ENCODE results near the gene MEOX2. TPM values are rescaled to one million over a fixed set of nuclear protein-coding genes. Genes with fewer than 3 reads are reported as not detected.
A peak's percentile ranks its signal among the peaks of the same experiment; 100 is the strongest.

Gene MEOX2
- total RNA-seq, 6 experiments from 2014 or later, result 0.14 to 0.54 (median 0.33) TPM; not detected in 1

DNA sequence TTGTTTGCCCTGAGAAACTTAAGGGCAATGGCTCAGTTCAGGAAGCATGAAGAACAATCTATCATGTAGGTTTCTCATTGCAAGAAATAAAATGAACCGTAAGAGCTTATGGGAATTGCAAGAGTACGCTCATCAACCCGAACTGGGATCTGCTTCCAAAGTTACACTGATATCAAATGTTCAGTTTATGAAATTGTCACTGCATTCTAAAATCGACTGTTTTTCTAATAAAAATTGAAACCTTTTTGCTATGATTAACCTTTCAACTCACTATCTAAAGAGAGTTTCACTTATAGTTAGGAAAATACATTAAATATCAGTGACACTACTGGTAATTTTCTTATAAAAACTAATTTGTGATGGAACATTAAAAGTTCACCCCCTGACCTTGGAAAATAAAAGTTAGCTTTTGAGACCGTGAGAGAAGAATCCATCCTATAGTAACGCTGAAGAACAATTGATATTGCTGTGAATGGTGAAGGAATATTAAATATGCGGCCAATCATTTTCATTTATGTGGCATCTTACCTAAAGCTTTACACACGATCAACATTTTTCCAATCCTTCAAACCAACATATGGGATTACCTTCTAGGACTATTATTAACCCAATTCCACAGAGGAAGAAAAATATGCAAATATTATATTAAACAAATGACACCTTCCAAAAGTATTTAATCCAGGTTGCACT, 2.2 kb downstream of the MEOX2 start:
- H3K4me3 ChIP-seq, result peak overlapping the region in 2 of 3 donors; percentile 30 to 62
- no peak for ATAC-seq
- no peak for DNase-seq
- TF ChIP-seq, protein P1, sequence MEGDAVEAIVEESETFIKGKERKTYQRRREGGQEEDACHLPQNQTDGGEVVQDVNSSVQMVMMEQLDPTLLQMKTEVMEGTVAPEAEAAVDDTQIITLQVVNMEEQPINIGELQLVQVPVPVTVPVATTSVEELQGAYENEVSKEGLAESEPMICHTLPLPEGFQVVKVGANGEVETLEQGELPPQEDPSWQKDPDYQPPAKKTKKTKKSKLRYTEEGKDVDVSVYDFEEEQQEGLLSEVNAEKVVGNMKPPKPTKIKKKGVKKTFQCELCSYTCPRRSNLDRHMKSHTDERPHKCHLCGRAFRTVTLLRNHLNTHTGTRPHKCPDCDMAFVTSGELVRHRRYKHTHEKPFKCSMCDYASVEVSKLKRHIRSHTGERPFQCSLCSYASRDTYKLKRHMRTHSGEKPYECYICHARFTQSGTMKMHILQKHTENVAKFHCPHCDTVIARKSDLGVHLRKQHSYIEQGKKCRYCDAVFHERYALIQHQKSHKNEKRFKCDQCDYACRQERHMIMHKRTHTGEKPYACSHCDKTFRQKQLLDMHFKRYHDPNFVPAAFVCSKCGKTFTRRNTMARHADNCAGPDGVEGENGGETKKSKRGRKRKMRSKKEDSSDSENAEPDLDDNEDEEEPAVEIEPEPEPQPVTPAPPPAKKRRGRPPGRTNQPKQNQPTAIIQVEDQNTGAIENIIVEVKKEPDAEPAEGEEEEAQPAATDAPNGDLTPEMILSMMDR (IDR thresholded peaks at IDR 0.05), result no peak
- TF ChIP-seq POLR2A (IDR thresholded peaks at IDR 0.05), result no peak
- H3K27ac ChIP-seq, result peak overlapping the region in 2 of 3 donors; percentile 28 to 42
- 78% methylated on average over 8 of the region's 8 CpGs for WGBS (ENCODE audit: insufficient coverage, low coverage, low lambda C conversion rate, missing lambda C conversion rate)
- H3K4me1 ChIP-seq, result peaks cover 0 to 8% (median 2%) of the 10 kb centered on the region in 4 donors
- H3K9me3 ChIP-seq, result no peaks in the 10 kb centered on the region
- H3K36me3 ChIP-seq, result no peaks in the 10 kb centered on the region
- peaks cover 0 to 6% of the 10 kb centered on the region in 2 donors for H3K27me3 ChIP-seq
- intact Hi-C loops (cut with DNase I), result no loop called here

DNA sequence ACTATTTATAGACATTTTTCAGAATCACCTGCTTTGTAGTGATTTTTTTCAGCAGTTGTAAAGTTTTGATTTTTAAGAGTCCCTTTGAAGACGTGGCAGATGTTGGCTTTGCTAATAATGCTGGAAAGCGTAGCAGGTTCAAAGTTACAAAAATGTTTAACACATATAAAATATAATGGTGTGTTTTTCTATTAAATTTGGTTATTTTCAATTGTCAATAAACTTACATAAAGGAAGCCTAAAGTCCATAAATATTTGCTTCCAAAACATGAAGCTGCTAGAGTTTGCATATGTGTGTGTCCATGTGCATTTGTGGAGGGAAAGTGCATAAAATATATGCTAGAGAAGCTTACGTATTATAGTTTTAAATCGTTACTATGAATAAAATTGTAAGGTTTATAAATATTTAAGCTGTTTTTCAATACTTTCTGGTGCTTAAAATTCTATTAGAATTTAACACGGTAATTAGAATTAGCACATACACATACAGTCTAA, 3.7 kb downstream of the MEOX2 start:
- ATAC-seq (no peak), DNase-seq (no peak)
- Histone ChIP-seq H3K27ac (no peak overlapping the region), H3K4me1 (peaks cover 0 to 8% (median 2%) of the 10 kb centered on the region in 4 donors), H3K36me3 (no peaks in the 10 kb centered on the region), H3K27me3 (peaks cover 0 to 6% of the 10 kb centered on the region in 2 donors), H3K9me3 (no peaks in the 10 kb centered on the region), H3K4me3 (no peak overlapping the region)
- intact Hi-C loops (cut with DNase I), result no loop called here
- TF ChIP-seq POLR2A (IDR thresholded peaks at IDR 0.05), result no peak
- TF ChIP-seq, protein P1 (IDR thresholded peaks at IDR 0.05), result no peak
- WGBS (ENCODE audit: insufficient coverage, low coverage, low lambda C conversion rate, missing lambda C conversion rate), result 81% methylated on average over 5 of the region's 5 CpGs

DNA sequence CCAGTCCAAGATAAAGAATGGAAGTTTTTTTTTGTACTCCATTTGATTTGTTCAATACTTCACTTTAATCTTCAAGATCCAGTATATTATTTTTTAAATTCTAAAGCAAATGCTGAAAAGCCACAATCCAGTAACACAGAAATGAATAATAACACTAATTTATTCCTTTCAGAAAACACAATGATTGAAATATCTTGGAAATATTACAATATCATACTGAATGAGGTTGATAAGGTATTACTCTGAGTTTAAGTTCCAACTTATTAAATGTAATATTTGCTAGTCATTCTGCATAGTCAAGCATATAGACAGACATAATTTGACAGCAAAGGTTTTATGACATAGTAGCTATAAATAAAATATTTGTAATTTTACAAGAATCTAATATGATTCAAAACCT, 4.4 kb downstream of the MEOX2 start:
- intact Hi-C loops (cut with DNase I), result no loop called here
- no peaks in the 10 kb centered on the region for H3K36me3 ChIP-seq
- H3K4me3 ChIP-seq, result no peak overlapping the region
- DNase-seq, result no peak
- no peak for ATAC-seq
- peaks cover 0 to 7% (median under 1%) of the 10 kb centered on the region in 4 donors for H3K4me1 ChIP-seq
- no peaks in the 10 kb centered on the region for H3K27me3 ChIP-seq
- H3K9me3 ChIP-seq, result no peaks in the 10 kb centered on the region
- TF ChIP-seq POLR2A (IDR thresholded peaks at IDR 0.05), result no peak
- TF ChIP-seq, protein P1 (IDR thresholded peaks at IDR 0.05), result no peak
- H3K27ac ChIP-seq, result no peak overlapping the region

DNA sequence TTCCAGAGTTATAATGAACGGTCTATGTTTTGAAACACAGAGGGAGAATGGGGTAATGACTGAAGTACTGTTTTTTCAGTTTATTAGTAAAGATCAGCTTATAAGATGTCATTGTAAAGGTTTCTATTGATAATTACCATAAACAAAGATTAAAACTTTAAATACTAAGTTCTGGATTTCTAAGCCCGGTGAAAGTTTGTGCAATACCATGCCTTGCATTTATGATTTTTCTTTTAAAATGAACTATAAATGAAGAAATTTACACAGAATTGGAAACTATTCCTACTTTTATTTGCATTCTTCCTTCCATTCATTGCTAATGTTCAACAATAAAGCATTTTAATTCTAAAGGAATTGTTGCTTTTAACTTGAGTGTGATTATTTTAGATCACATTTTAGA, 4.9 kb downstream of the MEOX2 start:
- Histone ChIP-seq H3K4me3 (no peak overlapping the region), H3K4me1 (peaks cover 0 to 2% (median 0%) of the 10 kb centered on the region in 4 donors), H3K9me3 (no peaks in the 10 kb centered on the region), H3K27ac (no peak overlapping the region), H3K27me3 (no peaks in the 10 kb centered on the region), H3K36me3 (no peaks in the 10 kb centered on the region)
- TF ChIP-seq, protein P1 (IDR thresholded peaks at IDR 0.05), result no peak
- no peak for TF ChIP-seq POLR2A (IDR thresholded peaks at IDR 0.05)
- intact Hi-C loops (cut with DNase I), result no loop called here
- ATAC-seq (no peak), DNase-seq (no peak)
- WGBS (ENCODE audit: insufficient coverage, low coverage, low lambda C conversion rate, missing lambda C conversion rate), result 81% methylated on average over 2 of the region's 2 CpGs

Data from right lobe of liver (tissue), 6 donors.